HepG2 (cell line): ENCODE results near the gene MIPEP. TPM values are rescaled to one million over a fixed set of nuclear protein-coding genes. Genes with fewer than 3 reads are reported as not detected.

Experiments used
- ATAC-seq: fragments of 200-7000 bp; cut with Tn5 transposase; 3 replicates; pipeline ENCODE4 v1.9.1; 2020; ENCODE audit warnings: mild to moderate bottlenecking, moderate library complexity
- BruUV-seq: library from RNA; stranded (reverse); fragments of 400-500 nt; replicated peaks from 2 replicates; lab custom pipeline; 2021; lab: Mats Ljungman, UMichigan
- CTCF ChIA-PET: fragments of 300-600 bp; formaldehyde crosslinking; extraction: SDS; loops from one replicate; lab custom pipeline; 2021; ENCODE audit warnings: low total read pairs, inconsistent platforms, low intra/inter-chr PET ratio; lab: Yijun Ruan, JAX
- POLR2A ChIA-PET: fragments of 350-600 bp; sonication (Branson Sonifier 250); formaldehyde crosslinking; loops from one replicate; lab custom pipeline; 2020; ENCODE audit warnings: antibody characterized with exemption, inconsistent platforms; lab: Yijun Ruan, JAX
- DNase-seq: peaks from one replicate; pipeline ENCODE4 v3.0.0-alpha.2; 2015; ENCODE audit warnings: low spot score
- FAIRE-seq: peaks from 3 replicates; lab custom pipeline; 2011; peaks lifted over from hg19 to GRCh38; lab: Jason Lieb, UNC
- H2AFZ ChIP-seq: one replicate; pipeline ENCODE4 v1.6.1; 2011; ENCODE audit warnings: low read length, inconsistent platforms
- H3K27ac ChIP-seq: fragments of 300-600 bp; 3 replicates; pipeline ENCODE4 v1.8.0; 2011; ENCODE audit warnings: mixed run types, mild to moderate bottlenecking, mixed read lengths, low read length, inconsistent platforms; ENCODE audit not compliant: insufficient read depth; ENCODE audit errors: extremely low read length
- H3K27me3 ChIP-seq, 2 experiments: fragments of 200-600 bp in 1 of 2; 2 replicates in 1 of 2; 3 replicates in 1 of 2; pipeline versions ENCODE4 v1.6.0 to v1.8.0; 2011; ENCODE audit warnings: low read length in 2 of 2, mild to moderate bottlenecking in 2 of 2, moderate library complexity in 2 of 2, inconsistent platforms in 1 of 2; ENCODE audit not compliant: insufficient read depth in 2 of 2, control insufficient read depth in 1 of 2
- H3K36me3 ChIP-seq, 2 experiments: fragments of 200-600 bp in 1 of 2; replicated peaks in 1 of 2; 2 replicates in 1 of 2; 3 replicates in 1 of 2; pipeline versions ENCODE4 v1.5.1 to v1.8.0; 2011; ENCODE audit warnings: low read length in 2 of 2, inconsistent platforms in 1 of 2; ENCODE audit not compliant: insufficient read depth in 2 of 2, control insufficient read depth in 1 of 2
- H3K4me1 ChIP-seq: 2 replicates; pipeline ENCODE4 v1.5.1; 2012; ENCODE audit warnings: low read length, inconsistent platforms; ENCODE audit not compliant: insufficient read depth
- H3K4me2 ChIP-seq: 2 replicates; pipeline ENCODE4 v1.6.0; 2011; ENCODE audit warnings: low read depth, low read length, inconsistent platforms
- H3K4me3 ChIP-seq, 3 experiments: fragments of 200-600 bp in 1 of 3; sonication (generic), shearing (Covaris generic) in 1 of 3; replicated peaks in 1 of 3; 2 replicates each; pipeline ENCODE4 v1.5.1; 2011 to 2016; ENCODE audit warnings: low read length in 3 of 3, inconsistent platforms in 2 of 3, low read depth in 2 of 3, mild to moderate bottlenecking in 2 of 3, control low read depth in 1 of 3, mixed read lengths in 1 of 3; ENCODE audit not compliant: insufficient read depth in 1 of 3
- H3K79me2 ChIP-seq: one replicate; pipeline ENCODE4 v1.6.1; 2011; ENCODE audit warnings: low read length, inconsistent platforms; ENCODE audit not compliant: insufficient read depth
- H3K9ac ChIP-seq: 2 replicates; pipeline ENCODE4 v1.6.0; 2011; ENCODE audit warnings: mild to moderate bottlenecking, low read depth, low read length, inconsistent platforms; ENCODE audit not compliant: insufficient read depth
- H3K9me3 ChIP-seq: 2 replicates; pipeline ENCODE4 v1.5.1; 2012; ENCODE audit warnings: mild to moderate bottlenecking, low read length
- H4K20me1 ChIP-seq: 2 replicates; pipeline ENCODE4 v1.6.0; 2011; ENCODE audit warnings: inconsistent platforms, mild to moderate bottlenecking, low read length, moderate library complexity; ENCODE audit not compliant: insufficient read depth
- BCL6 ChIP-seq: IDR thresholded peaks from 2 replicates; pipeline ENCODE4 v1.6.1; 2016; ENCODE audit warnings: missing genetic modification reagents, missing compliant biosample characterization
- CREB1 ChIP-seq, 2 experiments: fragments of 450-650 bp in 1 of 2; IDR thresholded peaks; 2 replicates each; pipeline ENCODE4 v1.6.1; 2016 to 2017; ENCODE audit warnings: control low read depth in 1 of 2, mild to moderate bottlenecking in 1 of 2, missing compliant biosample characterization in 1 of 2, missing genetic modification characterization in 1 of 2
- EEA1 ChIP-seq: sonication (generic); formaldehyde crosslinking; IDR thresholded peaks from 2 replicates; pipeline ENCODE4 v1.5.1; 2020; ENCODE audit warnings: mild to moderate bottlenecking, missing genetic modification reagents, borderline replicate concordance
- FOXO1 ChIP-seq: sonication (generic); formaldehyde crosslinking; IDR thresholded peaks from 2 replicates; pipeline ENCODE4 v1.4.0; 2020; ENCODE audit warnings: missing genetic modification reagents
- MAFK ChIP-seq, 2 experiments: IDR thresholded peaks in 1 of 2; conservative IDR thresholded peaks in 1 of 2; 2 replicates each; pipeline ENCODE4 v1.6.1; 2011; ENCODE audit warnings: improper control_type of control experiment in 2 of 2, low read length in 2 of 2
- MLX ChIP-seq: IDR thresholded peaks from 2 replicates; pipeline ENCODE4 v1.6.1; 2016
- PHB2 ChIP-seq: fragments of 450-650 bp; IDR thresholded peaks from 2 replicates; pipeline ENCODE4 v1.6.1; 2018; ENCODE audit not compliant: partially characterized antibody
- ZNF512B ChIP-seq: sonication (generic); formaldehyde crosslinking; IDR thresholded peaks from 2 replicates; pipeline ENCODE4 v1.5.1; 2020; ENCODE audit warnings: missing genetic modification reagents, mild to moderate bottlenecking, borderline replicate concordance
- ZSCAN21 ChIP-seq: sonication (generic); formaldehyde crosslinking; IDR thresholded peaks from 2 replicates; pipeline ENCODE4 v1.8.0; 2022; ENCODE audit warnings: mild to moderate bottlenecking, missing genetic modification reagents, moderate library complexity, borderline replicate concordance
- WGBS: methylation state at CpG from one replicate; pipeline ENCODE4 v1.1.6; 2017; ENCODE audit warnings: low lambda C conversion rate; 5-methylcytosine and 5-hydroxymethylcytosine counted together
- in situ Hi-C: cut with HindIII; loops from 2 replicates; pipeline ENCODE4 v1.10.0; 2017; ENCODE audit warnings: low pct_unique_long_range_greater_than_20kb; ENCODE audit not compliant: extremely low pct_ligation_motif_present
- intact Hi-C: fragments of 100-400 bp; cut with micrococcal nuclease; formaldehyde crosslinking; loops from one replicate; pipeline ENCODE4 v1.10.0; 2022; ENCODE audit not compliant: unreplicated experiment
- polyA plus RNA-seq, 8 experiments: library from polyadenylated mRNA; depleted of rRNA in 3 of 8; stranded (reverse) in 7 of 8; unstranded in 1 of 8; fragments of >200 nt; fragmentation: Illumina TruSeq in 4 of 8; extraction: Trizol in 4 of 8; gene quantifications; 2 replicates each; pipeline versions ENCODE4 v1.2.1 to v1.2.3, GENCODE V29; 2011 to 2016; ENCODE audit warnings: low read depth in 4 of 8, missing spikeins in 1 of 8, mixed read lengths in 1 of 8; ENCODE audit not compliant: insufficient read depth in 1 of 8
- total RNA-seq, 5 experiments: library from RNA; depleted of rRNA; stranded (reverse); fragments of >200 nt; fragmentation: Illumina TruSeq; extraction: Trizol; gene quantifications; 2 replicates each; pipeline ENCODE4 v1.2.3, GENCODE V29; 2016; ENCODE audit warnings: low read depth in 1 of 5
- TF ChIP-seq, protein P1 (sequence below): IDR thresholded peaks from 2 replicates; pipeline ENCODE4 v1.6.1; 2012; ENCODE audit warnings: low read length, improper control_type of control experiment

MIPEP gene
- total and polyA plus RNA-seq, 2 of the 13 experiments (the other 11 are each of a cell fraction or from before 2014, with no cell fraction given), result 9.3 to 24.1 TPM

GRCh38 chr13:23912469-23912868, 23.3 kb upstream of the MIPEP start:
- no TSS peak for BruUV-seq
- intact Hi-C loops (no loop called here), in situ Hi-C loops (no loop called here)
- H4K20me1 ChIP-seq, result no peaks in the 10 kb centered on the region
- no peaks in the 10 kb centered on the region for H3K36me3 ChIP-seq
- FAIRE-seq, result no peak
- 0% methylated on average over 1 of the region's 1 CpG for WGBS
- no peak overlapping the region for H2AFZ ChIP-seq
- H3K4me2 ChIP-seq, result no peak overlapping the region
- ATAC-seq, result no peak
- H3K4me1 ChIP-seq, result no peaks in the 10 kb centered on the region
- H3K9me3 ChIP-seq, result no peaks in the 10 kb centered on the region
- TF ChIP-seq FOXO1 (CRISPR knock-in tag) (no peak), PHB2 (no peak), MLX (no peak), CREB1 (IDR thresholded peaks at IDR 0.05) (no peak), CREB1 (CRISPR knock-in tag; IDR thresholded peaks at IDR 0.05) (no peak), EEA1 (CRISPR knock-in tag) (no peak), ZNF512B (no peak), BCL6 (CRISPR knock-in tag) (no peak), ZSCAN21 (CRISPR knock-in tag) (no peak), MAFK (conservative IDR thresholded peaks at IDR 0.05 in 1 of 2, IDR thresholded peaks at IDR 0.05 in 1 of 2; ENCODE audit: low read length in 2 of 2) (no peak)
- TF ChIP-seq, protein P1, sequence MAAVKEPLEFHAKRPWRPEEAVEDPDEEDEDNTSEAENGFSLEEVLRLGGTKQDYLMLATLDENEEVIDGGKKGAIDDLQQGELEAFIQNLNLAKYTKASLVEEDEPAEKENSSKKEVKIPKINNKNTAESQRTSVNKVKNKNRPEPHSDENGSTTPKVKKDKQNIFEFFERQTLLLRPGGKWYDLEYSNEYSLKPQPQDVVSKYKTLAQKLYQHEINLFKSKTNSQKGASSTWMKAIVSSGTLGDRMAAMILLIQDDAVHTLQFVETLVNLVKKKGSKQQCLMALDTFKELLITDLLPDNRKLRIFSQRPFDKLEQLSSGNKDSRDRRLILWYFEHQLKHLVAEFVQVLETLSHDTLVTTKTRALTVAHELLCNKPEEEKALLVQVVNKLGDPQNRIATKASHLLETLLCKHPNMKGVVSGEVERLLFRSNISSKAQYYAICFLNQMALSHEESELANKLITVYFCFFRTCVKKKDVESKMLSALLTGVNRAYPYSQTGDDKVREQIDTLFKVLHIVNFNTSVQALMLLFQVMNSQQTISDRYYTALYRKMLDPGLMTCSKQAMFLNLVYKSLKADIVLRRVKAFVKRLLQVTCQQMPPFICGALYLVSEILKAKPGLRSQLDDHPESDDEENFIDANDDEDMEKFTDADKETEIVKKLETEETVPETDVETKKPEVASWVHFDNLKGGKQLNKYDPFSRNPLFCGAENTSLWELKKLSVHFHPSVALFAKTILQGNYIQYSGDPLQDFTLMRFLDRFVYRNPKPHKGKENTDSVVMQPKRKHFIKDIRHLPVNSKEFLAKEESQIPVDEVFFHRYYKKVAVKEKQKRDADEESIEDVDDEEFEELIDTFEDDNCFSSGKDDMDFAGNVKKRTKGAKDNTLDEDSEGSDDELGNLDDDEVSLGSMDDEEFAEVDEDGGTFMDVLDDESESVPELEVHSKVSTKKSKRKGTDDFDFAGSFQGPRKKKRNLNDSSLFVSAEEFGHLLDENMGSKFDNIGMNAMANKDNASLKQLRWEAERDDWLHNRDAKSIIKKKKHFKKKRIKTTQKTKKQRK, result no peak
- POLR2A ChIA-PET, result no interaction called here
- no peak overlapping the region for H3K27ac ChIP-seq
- DNase-seq, result no peak
- H3K4me3 ChIP-seq, result no peak overlapping the region
- H3K9ac ChIP-seq, result no peak overlapping the region
- 0 out of 5 replicates have a peak, but pooled peaks cover 0 to 2% of the 10 kb centered on the region in 2 experiments for H3K27me3 ChIP-seq
- CTCF ChIA-PET, result no interaction called here
- no peaks in the 10 kb centered on the region for H3K79me2 ChIP-seq
